Measurements from ENCODE around the gene MB.

The MB gene

GRCh38 chr22:35582861-35583670 is 34.1 kb downstream of the MB start (continued):
- TF ChIP-seq PRDM2 (tag by site-specific recombination; IDR thresholded peaks at IDR 0.05; ENCODE audit: borderline replicate concordance) = no peak
- TF ChIP-seq KLF17 (tag by site-specific recombination; IDR thresholded peaks at IDR 0.05) = 0 out of 2 replicates have a peak, but pooled peaks have one; percentile 35
- TF ChIP-seq ZFHX2 (tag by site-specific recombination; conservative IDR thresholded peaks at IDR 0.05) = peak; percentile 69
- peak; percentile 98 for TF ChIP-seq SCRT1 (tag by site-specific recombination; IDR thresholded peaks at IDR 0.05; ENCODE audit: borderline replicate concordance)
- TF ChIP-seq GLIS1 (tag by site-specific recombination; IDR thresholded peaks at IDR 0.05) = peak; percentile 80
- peak; percentile 97 for TF ChIP-seq ZNF654 (tag by site-specific recombination; IDR thresholded peaks at IDR 0.05; ENCODE audit: low read depth)
- no peak for TF ChIP-seq ZNF707 (tag by site-specific recombination; IDR thresholded peaks at IDR 0.05)
- TF ChIP-seq RBAK (tag by site-specific recombination; IDR thresholded peaks at IDR 0.05) = no peak
- 0 out of 2 replicates have a peak, but pooled peaks have one; percentile 24 for TF ChIP-seq SP7 (tag by site-specific recombination; IDR thresholded peaks at IDR 0.05)

GRCh38 chr22:35582218-35582860 is 34.8 kb downstream of the MB start:
- H3K4me1 ChIP-seq (ENCODE audit: control insufficient read depth, insufficient read depth, low read length) = no peaks in the 10 kb centered on the region
- H3K9me3 ChIP-seq (ENCODE audit: control insufficient read depth, insufficient read depth, low read depth, low read length) = no peaks in the 10 kb centered on the region
- no peak for TF ChIP-seq ZBTB21 (tag by site-specific recombination; IDR thresholded peaks at IDR 0.05)
- no peak for TF ChIP-seq AEBP2 (tag by site-specific recombination; IDR thresholded peaks at IDR 0.05; ENCODE audit: borderline replicate concordance)
- TF ChIP-seq ZNF362 (tag by site-specific recombination; IDR thresholded peaks at IDR 0.05) = no peak
- TF ChIP-seq ZNF837 (tag by site-specific recombination; IDR thresholded peaks at IDR 0.05) = no peak
- TF ChIP-seq ZNF112 (tag by site-specific recombination; IDR thresholded peaks at IDR 0.05) = no peak
- no peak for TF ChIP-seq HOXD13 (CRISPR knock-in tag; IDR thresholded peaks at IDR 0.05; ENCODE audit: borderline replicate concordance)
- TF ChIP-seq ZNF157 (tag by site-specific recombination; IDR thresholded peaks at IDR 0.05) = no peak
- no peak for TF ChIP-seq PRDM10 (tag by site-specific recombination; IDR thresholded peaks at IDR 0.05)
- no peak for TF ChIP-seq ZNF777 (tag by site-specific recombination; IDR thresholded peaks at IDR 0.05; ENCODE audit: borderline replicate concordance)
- TF ChIP-seq ZBTB17 (tag by site-specific recombination; IDR thresholded peaks at IDR 0.05) = no peak
- H3K36me3 ChIP-seq (ENCODE audit: control insufficient read depth in 2 of 2, insufficient read depth in 1 of 2, low read length in 2 of 2) = no peaks in the 10 kb centered on the region
- no peak overlapping the region for H3K27ac ChIP-seq (ENCODE audit: extremely low read depth, low read depth, low read length)
- CTCF ChIA-PET = interaction anchor here (0.5 to 6.1 kb wide), 37 partner anchors 11 to 474 kb away, joined by 3 to 103 read pairs (median 4); no protein-coding TSS in a partner anchor
- POLR2A ChIA-PET = interaction anchor here (0.6 kb wide), 1 partner anchor 137 kb away, joined by 4 read pairs; no protein-coding TSS in a partner anchor
- no peak overlapping the region for H3K4me3 ChIP-seq (ENCODE audit: low read depth, low read length)

Measured in HEK293 (cell line).